IMR-90 (cell line): ENCODE data around the gene INPP4A. TPM values are rescaled to one million over a fixed set of nuclear protein-coding genes. Genes with fewer than 3 reads are reported as not detected.

Source experiments
- ATAC-seq: fragments of 200-7000 bp; cut with Tn5 transposase; 2 replicates; pipeline ENCODE4 v1.9.1; 2020; ENCODE audit warnings: low read depth, mild to moderate bottlenecking, moderate library complexity
- BruUV-seq: library from RNA; stranded (reverse); fragments of 400-500 nt; replicated peaks from 2 replicates; lab custom pipeline; 2021; lab: Mats Ljungman, UMichigan
- CTCF ChIA-PET: fragments of 300-600 bp; formaldehyde crosslinking; extraction: SDS; loops from one replicate; lab custom pipeline; 2021; ENCODE audit warnings: antibody characterized with exemption; lab: Yijun Ruan, JAX
- POLR2A ChIA-PET: fragments of 300-600 bp; sonication (Branson Sonifier 250); formaldehyde crosslinking; loops from one replicate; lab custom pipeline; 2022; ENCODE audit warnings: antibody characterized with exemption; ENCODE audit not compliant: unreplicated experiment; lab: Charles Lee
- DNase-seq: peaks from one replicate; pipeline ENCODE4 v3.0.0; 2013
- H2AFZ ChIP-seq: replicated peaks from 2 replicates; pipeline ENCODE3; 2013; ENCODE audit warnings: low read length, mild to moderate bottlenecking; ENCODE audit not compliant: poor library complexity
- H2AK5ac ChIP-seq: 2 replicates; pipeline ENCODE4 v1.6.1; 2013; ENCODE audit warnings: low read depth, low read length, inconsistent platforms
- H2AK9ac ChIP-seq: replicated peaks from 2 replicates; pipeline ENCODE3; 2013; ENCODE audit warnings: mild to moderate bottlenecking, low read depth, low read length, moderate library complexity; ENCODE audit not compliant: poor library complexity
- H2BK120ac ChIP-seq: 2 replicates; pipeline ENCODE4 v1.6.1; 2013; ENCODE audit warnings: low read depth, low read length, inconsistent platforms
- H2BK15ac ChIP-seq: 3 replicates; pipeline ENCODE4 v1.6.1; 2013; ENCODE audit warnings: low read depth, low read length, inconsistent platforms
- H2BK20ac ChIP-seq: 2 replicates; pipeline ENCODE4 v1.6.1; 2013; ENCODE audit warnings: low read depth, mild to moderate bottlenecking, inconsistent platforms, low read length, moderate library complexity
- H2BK5ac ChIP-seq: 2 replicates; pipeline ENCODE4 v1.6.1; 2013; ENCODE audit warnings: mild to moderate bottlenecking, low read depth, low read length, inconsistent platforms; ENCODE audit not compliant: poor library complexity, severe bottlenecking
- H3K14ac ChIP-seq: replicated peaks from 2 replicates; pipeline ENCODE4 v1.6.1; 2013; ENCODE audit warnings: low read depth, low read length, inconsistent platforms
- H3K18ac ChIP-seq: 2 replicates; pipeline ENCODE4 v1.6.1; 2013; ENCODE audit warnings: low read depth, low read length, control low read depth
- H3K23ac ChIP-seq: 2 replicates; pipeline ENCODE4 v1.6.1; 2013; ENCODE audit warnings: low read depth, low read length, inconsistent platforms
- H3K27ac ChIP-seq: 2 replicates; pipeline ENCODE4 v1.5.1; 2013; ENCODE audit warnings: mild to moderate bottlenecking, control low read depth, low read length; ENCODE audit not compliant: insufficient read depth
- H3K27me3 ChIP-seq: 2 replicates; pipeline ENCODE4 v1.6.1; 2013; ENCODE audit warnings: low read length; ENCODE audit not compliant: control insufficient read depth, insufficient read depth
- H3K36me3 ChIP-seq: 2 replicates; pipeline ENCODE4 v1.6.1; 2013; ENCODE audit warnings: low read length, mixed read lengths; ENCODE audit not compliant: control insufficient read depth, insufficient read depth
- H3K4ac ChIP-seq: 2 replicates; pipeline ENCODE4 v1.6.1; 2013; ENCODE audit warnings: low read depth, low read length, inconsistent platforms
- H3K4me1 ChIP-seq: 2 replicates; pipeline ENCODE4 v1.6.1; 2013; ENCODE audit warnings: low read length, mixed read lengths; ENCODE audit not compliant: control insufficient read depth, insufficient read depth
- H3K4me2 ChIP-seq: 2 replicates; pipeline ENCODE4 v1.6.1; 2013; ENCODE audit warnings: low read depth, mild to moderate bottlenecking, control low read depth, low read length, moderate library complexity
- H3K4me3 ChIP-seq: 2 replicates; pipeline ENCODE4 v1.5.1; 2013; ENCODE audit warnings: low read depth, mild to moderate bottlenecking, control low read depth, low read length, moderate library complexity; ENCODE audit not compliant: insufficient read depth
- H3K56ac ChIP-seq: 2 replicates; pipeline ENCODE4 v1.6.1; 2013; ENCODE audit warnings: low read length, inconsistent platforms; ENCODE audit not compliant: insufficient read depth; ENCODE audit errors: extremely low read depth
- H3K79me1 ChIP-seq, 2 experiments: 2 replicates each; pipeline ENCODE4 v1.6.1; 2013; ENCODE audit warnings: low read length in 2 of 2, inconsistent platforms in 1 of 2, low read depth in 1 of 2
- H3K9ac ChIP-seq: 2 replicates; pipeline ENCODE4 v1.6.1; 2013; ENCODE audit warnings: low read depth, low read length, control low read depth
- H3K9me1 ChIP-seq: 2 replicates; pipeline ENCODE4 v1.6.1; 2013; ENCODE audit warnings: low read length, inconsistent platforms; ENCODE audit not compliant: insufficient read depth
- H3K9me3 ChIP-seq: 2 replicates; pipeline ENCODE4 v1.6.1; 2013; ENCODE audit warnings: low read length; ENCODE audit not compliant: control insufficient read depth, insufficient read depth
- H4K20me1 ChIP-seq: 2 replicates; pipeline ENCODE4 v1.6.1; 2013; ENCODE audit warnings: low read length, inconsistent platforms; ENCODE audit not compliant: insufficient read depth
- H4K5ac ChIP-seq: 2 replicates; pipeline ENCODE4 v1.6.1; 2013; ENCODE audit warnings: mild to moderate bottlenecking, low read depth, low read length, control low read depth
- H4K8ac ChIP-seq, 2 experiments: 2 replicates each; pipeline ENCODE4 v1.6.1; 2013; ENCODE audit warnings: low read depth in 2 of 2, low read length in 2 of 2, control low read depth in 1 of 2, inconsistent platforms in 1 of 2
- H4K91ac ChIP-seq: 2 replicates; pipeline ENCODE4 v1.6.1; 2013; ENCODE audit warnings: low read depth, low read length, inconsistent platforms; ENCODE audit not compliant: insufficient read depth
- BHLHE40 ChIP-seq: fragments of 150-350 bp; IDR thresholded peaks from 2 replicates; pipeline ENCODE4 v1.6.1; 2016; ENCODE audit warnings: mild to moderate bottlenecking, low read depth, low read length
- CEBPB ChIP-seq: IDR thresholded peaks from 2 replicates; pipeline ENCODE4 v1.6.1; 2012; ENCODE audit warnings: low read depth, low read length, improper control_type of control experiment
- CHD1 ChIP-seq: IDR thresholded peaks from 2 replicates; pipeline ENCODE4 v1.6.1; 2012; ENCODE audit warnings: low read depth, low read length, improper control_type of control experiment
- CTCF ChIP-seq: conservative IDR thresholded peaks from 2 replicates; pipeline ENCODE4 v1.5.1; 2012; ENCODE audit warnings: mild to moderate bottlenecking, low read depth, low read length, improper control_type of control experiment
- ELK1 ChIP-seq: fragments of 150-350 bp; IDR thresholded peaks from 2 replicates; pipeline ENCODE4 v1.6.1; 2016; ENCODE audit warnings: low read depth, mild to moderate bottlenecking, low read length, moderate library complexity, borderline replicate concordance
- FOS ChIP-seq: fragments of 150-350 bp; IDR thresholded peaks from 2 replicates; pipeline ENCODE4 v1.6.1; 2016; ENCODE audit warnings: low read depth, low read length
- MAFK ChIP-seq: IDR thresholded peaks from 2 replicates; pipeline ENCODE4 v1.6.1; 2012; ENCODE audit warnings: low read depth, low read length, improper control_type of control experiment
- MAZ ChIP-seq: IDR thresholded peaks from 2 replicates; pipeline ENCODE4 v1.6.1; 2012; ENCODE audit warnings: low read depth, mild to moderate bottlenecking, low read length, improper control_type of control experiment, moderate library complexity, borderline replicate concordance
- MXI1 ChIP-seq: IDR thresholded peaks from 2 replicates; pipeline ENCODE4 v1.6.1; 2012; ENCODE audit warnings: low read depth, mild to moderate bottlenecking, low read length, moderate library complexity, borderline replicate concordance
- POLR2A ChIP-seq: IDR thresholded peaks from 2 replicates; pipeline ENCODE4 v1.6.1; 2012; ENCODE audit warnings: mild to moderate bottlenecking, low read depth, low read length
- RAD21 ChIP-seq: IDR thresholded peaks from 2 replicates; pipeline ENCODE4 v1.6.1; 2012; ENCODE audit warnings: low read length, improper control_type of control experiment
- RCOR1 ChIP-seq: IDR thresholded peaks from 2 replicates; pipeline ENCODE4 v1.6.1; 2012; ENCODE audit warnings: mild to moderate bottlenecking, low read length, improper control_type of control experiment; ENCODE audit not compliant: insufficient replicate concordance
- RFX5 ChIP-seq: IDR thresholded peaks from 2 replicates; pipeline ENCODE4 v1.8.0; 2012; ENCODE audit warnings: low read depth, mild to moderate bottlenecking, low read length, moderate library complexity
- SMC3 ChIP-seq: fragments of 150-350 bp; IDR thresholded peaks from 2 replicates; pipeline ENCODE4 v1.6.1; 2016; ENCODE audit warnings: low read depth, mild to moderate bottlenecking, antibody characterized with exemption, low read length, moderate library complexity
- USF2 ChIP-seq: fragments of 150-350 bp; IDR thresholded peaks from 2 replicates; pipeline ENCODE4 v1.6.1; 2017; ENCODE audit warnings: mild to moderate bottlenecking, antibody characterized with exemption, low read length, low read depth
- WGBS, 2 experiments: methylation state at CpG; one replicate each; pipeline versions ENCODE4 v1.1.5 to v1.1.7; 2013; ENCODE audit warnings: missing lambda C conversion rate in 2 of 2; ENCODE audit not compliant: insufficient read length in 1 of 2; ENCODE audit errors: extremely low coverage in 2 of 2; 5-methylcytosine and 5-hydroxymethylcytosine counted together
- dilution Hi-C: fragments of 300-500 bp; cut with HindIII; formaldehyde crosslinking; loops from one replicate; pipeline ENCODE4 v1.14.3; 2018; ENCODE audit warnings: low sequenced_read_pairs; ENCODE audit not compliant: unreplicated experiment
- in situ Hi-C: fragments of 300-500 bp; cut with MboI; formaldehyde crosslinking; loops from 3 replicates; pipeline ENCODE4 v1.14.3; 2019; ENCODE audit warnings: low sequenced_read_pairs, inconsistent platforms, mixed read lengths
- intact Hi-C: fragments of 100-400 bp; cut with micrococcal nuclease; formaldehyde crosslinking; loops from 2 replicates; pipeline ENCODE4 v1.10.0; 2022
- polyA plus RNA-seq, 3 experiments: library from polyadenylated mRNA; depleted of rRNA; stranded (reverse); fragments of >200 nt; gene quantifications; 2 replicates each; pipeline ENCODE4 v1.2.3, GENCODE V29; 2012; ENCODE audit warnings: low replicate concordance in 1 of 3
- total RNA-seq: library from RNA; depleted of rRNA; stranded (reverse); fragments of >200 nt; gene quantifications from 2 replicates; pipeline ENCODE4 v1.2.3, GENCODE V29; 2012

Gene INPP4A
- total and polyA plus RNA-seq, 2 of the 4 experiments (the other 2 are of a cell fraction): 14.5 to 27.1 TPM

GRCh38 chr2:98436734-98437133 is 7.9 kb upstream of the INPP4A start:
- dilution Hi-C loops: no loop called here
- WGBS, 2 experiments: no CpG with 5 or more reads among the region's 4 CpGs

More at GRCh38 chr2:98436734-98437133, 7.9 kb upstream of the INPP4A start:
- no peak overlapping the region for H3K4me3 ChIP-seq
- H3K27me3 ChIP-seq: peaks cover 7% of the 10 kb centered on the region
- no peak overlapping the region for H2BK120ac ChIP-seq
- H3K36me3 ChIP-seq: no peaks in the 10 kb centered on the region
- no peak overlapping the region for H2BK15ac ChIP-seq
- no peak overlapping the region for H3K56ac ChIP-seq
- DNase-seq (no peak), ATAC-seq (no peak)
- no peak overlapping the region for H3K4ac ChIP-seq
- no peak overlapping the region for H3K27ac ChIP-seq
- H3K23ac ChIP-seq: no peak overlapping the region
- no peak overlapping the region for H4K8ac ChIP-seq
- H2AFZ ChIP-seq: no peak overlapping the region
- no peak overlapping the region for H2AK9ac ChIP-seq
- no peak overlapping the region for H2BK20ac ChIP-seq
- H3K18ac ChIP-seq: no peak overlapping the region
- no peak overlapping the region for H2AK5ac ChIP-seq
- no peak overlapping the region for H2BK5ac ChIP-seq
- H3K79me1 ChIP-seq: no peaks in the 10 kb centered on the region
- H3K9ac ChIP-seq: no peak overlapping the region
- no peaks in the 10 kb centered on the region for H3K9me1 ChIP-seq
- CTCF ChIA-PET: interaction anchor here (0.6 kb wide), 1 partner anchor 8 kb away, joined by 3 read pairs; no protein-coding TSS in a partner anchor
- H3K4me1 ChIP-seq: no peaks in the 10 kb centered on the region
- peaks cover 4% of the 10 kb centered on the region; the same call in 1 of the 2 replicates for H3K9me3 ChIP-seq
- no peak overlapping the region for H4K5ac ChIP-seq
- no peak overlapping the region for H3K14ac ChIP-seq
- intact Hi-C loops (no loop called here), in situ Hi-C loops (no loop called here)
- BruUV-seq: no TSS peak
- TF ChIP-seq RCOR1: no peak
- TF ChIP-seq MXI1: no peak
- no peak for TF ChIP-seq RAD21
- no peak for TF ChIP-seq BHLHE40
- no peak for TF ChIP-seq ELK1
- TF ChIP-seq RFX5: no peak
- TF ChIP-seq MAFK: no peak
- TF ChIP-seq CHD1: no peak
- TF ChIP-seq USF2: no peak
- no peak for TF ChIP-seq CEBPB
- no peak for TF ChIP-seq CTCF
- TF ChIP-seq SMC3: no peak
- no peak for TF ChIP-seq FOS
- no peak for TF ChIP-seq POLR2A
- TF ChIP-seq MAZ: no peak
- no peaks in the 10 kb centered on the region for H4K20me1 ChIP-seq
- no peak overlapping the region for H3K4me2 ChIP-seq
- H4K91ac ChIP-seq: no peak overlapping the region
- POLR2A ChIA-PET: no interaction called here
